GM12801 (cell line): ENCODE data around the gene CNGB1.

Source experiments
- CTCF ChIP-seq: IDR thresholded peaks from one replicate; pipeline ENCODE4 v1.5.1; 2011; ENCODE audit warnings: control low read depth; ENCODE audit not compliant: insufficient read length; ENCODE audit errors: extremely low read depth

The CNGB1 gene

GRCh38 chr16:57894390-57895080 is 76.4 kb downstream of the CNGB1 start:
- TF ChIP-seq CTCF, result no peak

- no peak for TF ChIP-seq CTCF
These were observed 77.2 kb downstream of the CNGB1 start for GRCh38 chr16:57893559-57894389.

DNA sequence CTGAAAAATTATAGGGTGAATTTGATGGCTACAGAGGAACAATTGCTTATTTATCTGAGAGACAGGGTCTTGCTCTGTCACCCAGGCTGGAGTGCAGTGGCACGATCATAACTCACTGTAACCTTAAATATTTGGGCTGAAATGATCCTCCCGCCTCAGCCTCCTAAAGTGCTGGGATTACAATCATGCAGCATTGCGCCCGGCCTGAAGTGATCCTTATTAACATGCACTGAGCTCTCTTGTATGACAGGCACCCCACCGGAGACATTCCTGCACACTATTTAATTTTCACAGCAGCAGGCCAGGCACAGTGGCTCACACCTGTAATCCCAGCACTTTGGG is 77.7 kb downstream of the CNGB1 start:
- TF ChIP-seq CTCF, result no peak

- TF ChIP-seq CTCF, result no peak
These were observed 78.4 kb downstream of the CNGB1 start for GRCh38 chr16:57892447-57893096.

GRCh38 chr16:57892041-57892440 is 78.9 kb downstream of the CNGB1 start:
- no peak for TF ChIP-seq CTCF

DNA sequence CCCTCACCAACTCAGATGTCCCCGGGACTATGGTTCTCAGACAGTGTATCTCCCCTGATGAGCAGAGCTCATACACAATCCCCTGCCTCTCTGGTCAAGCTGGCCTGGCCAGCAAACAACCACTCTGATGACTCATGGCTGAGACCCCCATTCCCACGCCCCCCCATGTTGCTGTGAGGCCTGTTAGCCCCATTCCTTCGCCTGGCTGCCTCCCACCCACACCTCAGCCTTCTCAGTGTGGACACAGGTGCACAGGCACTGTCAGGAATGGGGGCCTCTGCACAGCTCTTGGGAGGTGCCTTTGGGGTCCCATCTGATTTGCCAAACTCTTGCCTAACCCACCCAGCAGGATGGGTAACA is 80.2 kb downstream of the CNGB1 start:
- no peak for TF ChIP-seq CTCF

GRCh38 chr16:57889960-57890751 is 80.8 kb downstream of the CNGB1 start:
- no peak for TF ChIP-seq CTCF
